GM21717 (cell line): Measurements from ENCODE around the gene BDH1.
"Not testable (repeated sequence)": the region's sequence is repeated elsewhere in the genome, so short reads cannot be mapped to it uniquely, and the experiment has no call there.

ENCODE experiments used
- ATAC-seq: cut with Tn5 transposase; IDR thresholded peaks from one replicate; pipeline ENCODE4 v1.9.1; 2021; ENCODE audit warnings: mild to moderate bottlenecking, moderate library complexity; ENCODE audit not compliant: unreplicated experiment

BDH1 gene

GRCh38 chr3:197490098-197491058, 65.4 kb downstream of the BDH1 start:
- ATAC-seq, result no peak

DNA sequence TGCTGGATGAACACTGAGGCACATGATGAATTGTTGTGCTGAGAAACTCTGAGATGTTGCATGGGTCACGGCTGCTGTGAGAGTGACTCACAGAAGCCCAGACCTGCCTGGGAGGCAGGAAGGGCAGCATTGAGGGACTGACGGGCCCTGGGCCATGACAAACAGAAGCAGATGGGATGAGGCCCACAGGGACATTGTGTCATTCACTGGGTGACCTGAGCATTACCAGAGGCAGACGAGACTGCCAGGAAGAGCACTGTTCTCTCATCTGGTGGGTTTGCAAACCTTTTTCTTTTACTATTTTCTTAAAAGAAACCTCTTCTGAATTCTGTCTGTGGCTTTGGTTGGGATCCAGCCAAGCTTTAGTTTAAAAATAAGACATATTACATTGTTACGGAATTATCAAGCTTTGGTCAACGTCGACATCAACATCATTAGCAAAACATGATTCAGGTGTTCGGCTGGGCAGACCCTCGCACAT, 67.8 kb downstream of the BDH1 start:
- no peak for ATAC-seq

GRCh38 chr3:197486861-197487260, 68.9 kb downstream of the BDH1 start:
- ATAC-seq, result no peak

DNA sequence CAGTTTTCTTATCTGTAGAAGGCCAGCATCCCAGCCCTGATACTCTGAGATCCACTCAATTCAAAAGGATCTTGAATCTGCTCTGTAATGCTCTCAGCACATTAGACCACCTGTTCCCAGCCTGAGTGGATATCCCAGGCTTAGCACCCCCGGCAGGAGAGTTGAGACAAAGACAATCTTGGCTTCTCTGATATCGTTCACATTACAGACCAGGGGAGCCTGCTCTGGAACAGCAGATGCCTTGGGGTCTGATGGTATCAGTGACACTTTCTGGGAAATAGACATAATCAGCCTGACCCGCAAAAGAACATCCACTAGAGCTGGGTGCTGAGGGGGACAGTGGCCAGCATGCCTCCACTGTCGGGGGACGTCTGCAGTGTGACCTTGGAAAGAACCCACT, 70.6 kb downstream of the BDH1 start:
- no peak for ATAC-seq

DNA sequence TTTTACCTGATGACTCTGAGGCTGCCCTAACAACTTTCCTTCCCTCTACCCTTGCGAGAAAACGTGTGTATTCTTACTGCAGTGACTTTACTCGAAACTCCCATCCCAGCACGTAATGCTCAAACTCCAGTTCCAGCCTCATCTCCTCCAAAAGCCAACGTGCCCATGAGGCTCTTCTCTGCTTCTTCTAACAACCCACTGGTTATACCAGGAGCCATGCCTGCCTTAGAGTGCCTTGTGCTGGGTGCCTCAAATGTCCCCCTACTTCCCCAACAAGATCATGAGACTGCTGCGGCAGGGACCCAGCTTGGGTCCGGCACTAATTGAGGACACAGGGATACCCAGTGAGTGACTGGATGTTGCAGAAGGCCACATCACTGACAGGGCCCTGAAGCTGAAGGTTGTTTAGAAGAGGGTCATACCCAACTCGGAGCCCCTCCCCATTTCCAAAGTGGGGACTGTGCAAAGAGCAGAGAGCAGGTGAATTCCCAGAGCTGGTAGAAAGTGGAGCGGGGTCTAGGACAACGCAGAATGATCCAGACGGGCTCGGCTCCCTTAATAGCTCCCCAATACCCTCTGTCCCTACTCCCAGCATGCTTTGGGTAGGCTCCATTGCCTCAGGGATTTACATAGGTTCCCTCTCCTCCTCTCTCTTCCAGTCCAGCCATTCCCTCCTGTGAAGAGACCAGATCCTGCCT, 71.4 kb downstream of the BDH1 start:
- no peak for ATAC-seq

DNA sequence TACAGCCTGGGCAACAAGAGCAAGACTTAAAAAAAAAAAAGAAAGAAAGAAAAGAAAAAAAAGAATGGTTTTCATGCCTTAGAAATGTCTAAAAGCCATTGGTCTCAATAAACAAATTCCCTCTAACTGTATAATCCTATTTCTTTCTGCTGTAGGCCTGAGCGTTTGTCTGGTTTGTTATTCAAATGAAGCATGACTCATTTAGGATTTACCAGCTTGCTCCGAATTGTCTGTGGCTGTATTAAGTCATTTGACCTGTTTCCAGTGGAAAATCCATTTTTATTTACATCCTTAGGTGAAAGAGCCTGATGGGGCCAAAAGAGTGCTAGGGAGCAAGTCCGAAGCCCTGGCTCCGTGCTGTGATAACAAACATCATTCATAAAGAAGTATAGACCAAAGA, 73.8 kb downstream of the BDH1 start:
- no peak for ATAC-seq

GRCh38 chr3:197480320-197480719, 75.4 kb downstream of the BDH1 start:
- ATAC-seq, result no peak

DNA sequence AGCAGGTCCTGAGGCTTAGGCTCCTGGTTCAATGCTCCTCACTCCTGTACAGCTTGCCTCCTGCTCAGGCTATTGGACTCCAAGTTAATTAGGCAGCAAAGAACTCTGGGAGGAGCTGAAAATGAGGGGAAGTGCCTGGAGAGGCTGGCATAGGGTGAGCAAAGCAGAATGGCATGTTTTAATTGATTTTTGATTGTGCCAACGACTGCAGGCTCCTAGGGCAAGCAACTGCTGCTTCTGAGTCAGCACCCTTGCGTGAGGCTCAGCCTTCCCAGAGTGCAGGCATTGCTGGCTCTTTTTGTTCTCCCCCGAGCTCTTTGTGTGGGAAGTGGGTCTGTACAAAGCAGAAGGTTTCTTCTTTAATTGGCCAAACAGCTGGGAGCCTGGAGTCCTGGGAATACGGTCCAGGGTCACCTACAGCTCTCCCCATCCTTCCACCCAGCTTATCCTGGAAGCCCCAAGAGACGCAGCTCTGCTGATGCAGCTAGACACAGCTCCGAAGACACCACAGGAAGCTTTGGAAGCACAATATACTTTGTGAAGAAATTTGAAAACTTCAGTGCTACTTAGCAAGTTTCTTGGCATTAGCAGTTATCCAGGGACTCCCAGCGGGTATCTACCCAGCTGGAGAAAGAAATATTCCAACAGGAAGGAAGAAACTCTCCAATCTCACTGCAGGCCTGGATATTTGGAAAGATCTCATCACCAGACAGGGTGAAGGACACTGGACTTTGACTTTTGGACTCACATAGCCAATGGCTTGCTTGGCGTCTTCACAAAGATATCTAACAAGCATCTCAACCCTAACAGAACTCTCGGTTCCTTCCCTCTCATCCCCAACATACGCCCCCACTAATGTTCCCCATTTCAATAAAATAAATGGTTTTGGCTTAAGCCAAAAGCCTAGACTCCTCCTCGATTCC, 76.8 kb downstream of the BDH1 start:
- no peak for ATAC-seq

GRCh38 chr3:197477816-197478215, 78.0 kb downstream of the BDH1 start:
- not testable (repeated sequence) for ATAC-seq

DNA sequence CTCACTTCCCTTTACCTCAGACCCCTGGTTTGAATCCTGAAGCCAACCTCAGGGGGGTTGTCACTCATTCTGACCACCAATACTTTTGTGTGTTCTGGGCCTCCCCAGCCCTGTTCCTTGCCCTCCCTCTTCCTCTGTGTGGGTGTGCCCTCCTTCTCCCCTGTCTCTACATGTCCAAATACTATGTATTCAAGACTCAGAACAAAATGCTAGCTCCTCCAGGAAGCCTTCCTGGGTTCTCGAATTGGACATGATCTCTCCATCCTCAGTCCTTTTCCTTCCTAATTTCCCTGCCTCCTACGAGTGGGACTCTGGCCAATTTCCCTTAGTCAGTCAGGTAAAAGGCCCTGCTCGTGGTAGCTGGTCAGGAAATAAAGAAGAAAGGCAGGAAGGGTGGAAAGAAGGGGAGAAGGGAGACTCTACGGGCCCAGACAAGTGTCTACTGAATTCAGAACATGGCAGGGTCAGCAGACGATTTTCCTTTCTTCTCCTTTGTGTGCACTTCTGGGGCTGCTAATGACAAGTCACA, 79.7 kb downstream of the BDH1 start:
- no peak for ATAC-seq

DNA sequence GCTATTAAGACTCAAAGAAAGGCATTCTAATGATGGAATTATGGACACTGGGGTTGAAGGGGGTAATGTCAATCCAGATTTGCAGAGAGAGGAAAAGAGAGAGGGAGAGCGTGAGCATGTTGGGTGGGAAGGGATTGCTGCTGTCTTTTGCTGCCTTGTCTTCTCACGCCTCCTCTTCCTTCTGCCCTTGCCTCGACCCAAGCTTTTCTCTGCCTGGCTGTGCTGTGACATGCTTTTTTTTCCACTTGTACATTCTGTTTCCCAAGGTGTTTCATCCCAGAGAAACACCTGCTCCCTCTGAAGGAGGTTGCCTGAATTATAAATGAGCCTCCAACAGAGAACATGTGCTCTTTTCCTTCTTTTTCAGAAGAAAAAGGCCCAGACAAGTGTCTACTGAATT, 80.3 kb downstream of the BDH1 start:
- ATAC-seq, result no peak

DNA sequence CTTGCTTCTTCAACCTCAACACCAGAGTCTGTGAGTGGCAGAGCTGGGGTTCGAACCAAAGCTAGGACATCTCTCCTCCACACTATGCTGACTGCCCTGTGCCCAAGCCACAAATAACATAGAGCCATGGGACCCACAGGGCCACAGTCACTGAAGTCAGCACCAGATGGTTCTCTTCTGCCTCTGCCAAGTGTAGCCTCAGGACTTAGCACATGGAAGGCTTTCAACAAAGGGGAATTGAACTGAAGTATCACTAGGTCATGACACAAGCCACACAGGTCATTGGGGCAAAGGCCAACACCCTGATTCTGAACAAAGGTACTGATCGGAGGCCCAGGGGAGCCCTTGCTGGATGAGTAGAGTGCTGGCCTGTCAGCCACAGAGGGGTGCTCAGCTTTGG, 83.6 kb downstream of the BDH1 start:
- no peak for ATAC-seq

GRCh38 chr3:197471221-197472010, 84.4 kb downstream of the BDH1 start:
- no peak for ATAC-seq

- ATAC-seq, result no peak
Observed at GRCh38 chr3:197468866-197469382, 86.8 kb downstream of the BDH1 start.

- ATAC-seq, result no peak
Observed at GRCh38 chr3:197468167-197468566, 87.6 kb downstream of the BDH1 start.

- no peak for ATAC-seq
Observed at GRCh38 chr3:197466586-197467399, 89.0 kb downstream of the BDH1 start.

- no peak for ATAC-seq
Observed at GRCh38 chr3:197465996-197466549, 89.7 kb downstream of the BDH1 start.

DNA sequence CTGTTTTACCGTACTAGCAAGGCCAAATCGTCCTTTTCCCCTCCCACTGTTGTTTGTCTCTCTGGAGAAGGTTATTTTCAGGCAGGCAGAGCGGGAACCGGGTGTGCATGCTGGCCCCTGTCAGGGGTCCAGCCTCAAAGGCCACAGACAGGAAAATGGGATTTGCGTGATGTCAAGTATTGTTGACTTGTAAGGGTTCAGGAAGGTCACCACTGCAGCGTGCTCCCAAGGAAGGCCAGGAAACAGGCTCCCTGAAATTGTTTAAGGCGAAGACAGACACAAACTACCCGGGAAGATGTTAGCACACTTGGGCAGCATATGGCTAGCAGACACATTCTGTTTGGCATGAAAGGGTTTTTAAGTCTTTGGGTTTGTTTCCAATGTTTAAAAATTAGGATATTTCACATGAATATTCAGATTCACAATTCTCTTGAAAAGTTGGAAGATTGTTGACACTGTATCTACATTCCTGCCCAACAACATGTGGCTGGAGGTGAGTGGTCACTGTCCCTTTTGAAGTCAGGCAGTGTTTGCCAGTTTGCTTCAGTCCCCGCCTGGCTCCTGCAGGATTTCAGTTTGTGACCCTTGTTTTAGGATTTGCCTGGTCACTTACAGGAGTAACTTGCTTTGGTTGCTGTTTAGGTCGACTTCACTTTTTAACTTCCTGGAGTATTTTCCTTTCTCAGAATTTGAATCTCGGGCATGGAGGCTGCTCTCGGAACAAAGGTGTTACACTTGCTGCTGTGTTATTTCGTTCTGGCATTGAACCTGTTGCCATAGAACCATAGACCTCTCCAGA, 90.4 kb downstream of the BDH1 start:
- ATAC-seq, result no peak
